Activated B cell treated with CpG ODN at 0.5 μM for 24 hours (primary cell): ENCODE measurements around the gene SPDYE16. TPM values are rescaled to one million over a fixed set of nuclear protein-coding genes. Genes with fewer than 3 reads are reported as not detected.
"Not testable (repeated sequence)": the region's sequence is repeated elsewhere in the genome, so short reads cannot be mapped to it uniquely, and the experiment has no call there.

Source experiments
- ATAC-seq: fragments of 200-7000 bp; cut with Tn5 transposase; one replicate; pipeline ENCODE4 v1.10.0; 2021; ENCODE audit warnings: low read depth, mild to moderate bottlenecking, moderate library complexity
- CTCF ChIA-PET: fragments of 350-600 bp; sonication (Branson Sonifier 250); formaldehyde crosslinking; loops from one replicate; lab custom pipeline; 2021; ENCODE audit warnings: antibody characterized with exemption; lab: Charles Lee
- POLR2A ChIA-PET: fragments of 350-600 bp; sonication (Branson Sonifier 250); formaldehyde crosslinking; loops from one replicate; lab custom pipeline; 2021; ENCODE audit warnings: antibody characterized with exemption; lab: Charles Lee
- DNase-seq: peaks from one replicate; pipeline ENCODE4 v3.0.0; 2022
- H3K27ac Mint-ChIP-seq: one replicate; pipeline ENCODE4 v1.8.0; 2020; ENCODE audit warnings: mixed read lengths
- H3K27me3 Mint-ChIP-seq: one replicate; pipeline ENCODE4 v1.8.0; 2021; ENCODE audit warnings: mixed read lengths
- H3K36me3 Mint-ChIP-seq: one replicate; pipeline ENCODE4 v1.8.0; 2021; ENCODE audit warnings: low read depth, mixed read lengths
- H3K4me1 Mint-ChIP-seq: one replicate; pipeline ENCODE4 v1.8.0; 2021; ENCODE audit warnings: mixed read lengths
- H3K4me3 Mint-ChIP-seq: one replicate; pipeline ENCODE4 v1.8.0; 2020; ENCODE audit warnings: mild to moderate bottlenecking, mixed read lengths
- H3K9me3 Mint-ChIP-seq: one replicate; pipeline ENCODE4 v1.8.0; 2020; ENCODE audit warnings: mixed read lengths
- intact Hi-C: fragments of 100-400 bp; cut with micrococcal nuclease; formaldehyde crosslinking; loops from one replicate; pipeline ENCODE4 v1.15.1; 2024
- total RNA-seq: library from RNA; stranded (reverse); gene quantifications from 2 replicates; pipeline ENCODE4 v1.2.3, GENCODE V29; 2022

The SPDYE16 gene
- total RNA-seq: 0.59 TPM in 1 of 2 replicates, not detected in the other

GRCh38 chr7:76543197-76543596 is at the start of gene SPDYE16:
Gene SPDYE16, minus strand, starts transcription at chr7:76543297. Its CDS starts 1,838 bp downstream, at chr7:76541459.
- H3K36me3 Mint-ChIP-seq, intact Hi-C loops, H3K27ac Mint-ChIP-seq, H3K9me3 Mint-ChIP-seq, H3K4me1 Mint-ChIP-seq, CTCF ChIA-PET, H3K27me3 Mint-ChIP-seq, POLR2A ChIA-PET, H3K4me3 Mint-ChIP-seq, DNase-seq, ATAC-seq: not testable (repeated sequence)

- H3K36me3 Mint-ChIP-seq, DNase-seq, H3K9me3 Mint-ChIP-seq, ATAC-seq, CTCF ChIA-PET, POLR2A ChIA-PET, intact Hi-C loops, H3K27me3 Mint-ChIP-seq, H3K27ac Mint-ChIP-seq, H3K4me3 Mint-ChIP-seq: not testable (repeated sequence)
- peaks cover 35% of the 10 kb centered on the region for H3K4me1 Mint-ChIP-seq
These were observed 49.6 kb upstream of the SPDYE16 start for GRCh38 chr7:76592694-76593093.

GRCh38 chr7:76591602-76592304 is 48.7 kb upstream of the SPDYE16 start:
- ATAC-seq: peak; percentile 89
- peaks cover 32% of the 10 kb centered on the region for H3K4me1 Mint-ChIP-seq
- intact Hi-C loops, DNase-seq, POLR2A ChIA-PET, H3K9me3 Mint-ChIP-seq, CTCF ChIA-PET, H3K27me3 Mint-ChIP-seq, H3K36me3 Mint-ChIP-seq, H3K4me3 Mint-ChIP-seq: not testable (repeated sequence)
- peak overlapping the region; percentile 12 for H3K27ac Mint-ChIP-seq

GRCh38 chr7:76591033-76591432 is 47.9 kb upstream of the SPDYE16 start:
- DNase-seq, POLR2A ChIA-PET, H3K27ac Mint-ChIP-seq, H3K9me3 Mint-ChIP-seq, H3K4me3 Mint-ChIP-seq, H3K27me3 Mint-ChIP-seq, intact Hi-C loops, CTCF ChIA-PET, ATAC-seq, H3K36me3 Mint-ChIP-seq: not testable (repeated sequence)
- H3K4me1 Mint-ChIP-seq: peaks cover 32% of the 10 kb centered on the region

- H3K36me3 Mint-ChIP-seq, intact Hi-C loops, H3K27ac Mint-ChIP-seq, DNase-seq, ATAC-seq, CTCF ChIA-PET, H3K27me3 Mint-ChIP-seq, H3K9me3 Mint-ChIP-seq, H3K4me3 Mint-ChIP-seq, POLR2A ChIA-PET: not testable (repeated sequence)
- H3K4me1 Mint-ChIP-seq: peaks cover 29% of the 10 kb centered on the region
These were observed 45.5 kb upstream of the SPDYE16 start for GRCh38 chr7:76588586-76588985.

- ATAC-seq, H3K36me3 Mint-ChIP-seq, POLR2A ChIA-PET, intact Hi-C loops, DNase-seq, H3K9me3 Mint-ChIP-seq, CTCF ChIA-PET, H3K4me3 Mint-ChIP-seq, H3K27me3 Mint-ChIP-seq, H3K27ac Mint-ChIP-seq: not testable (repeated sequence)
- H3K4me1 Mint-ChIP-seq: peaks cover 17% of the 10 kb centered on the region
These were observed 43.7 kb upstream of the SPDYE16 start for GRCh38 chr7:76586585-76587315.

GRCh38 chr7:76583636-76584281 is 40.7 kb upstream of the SPDYE16 start:
- H3K27me3 Mint-ChIP-seq, DNase-seq, H3K36me3 Mint-ChIP-seq, H3K27ac Mint-ChIP-seq, CTCF ChIA-PET, POLR2A ChIA-PET, H3K9me3 Mint-ChIP-seq, H3K4me3 Mint-ChIP-seq, intact Hi-C loops, ATAC-seq: not testable (repeated sequence)
- H3K4me1 Mint-ChIP-seq: peaks cover 12% of the 10 kb centered on the region

GRCh38 chr7:76582848-76583631 is 39.9 kb upstream of the SPDYE16 start:
- H3K9me3 Mint-ChIP-seq, H3K27me3 Mint-ChIP-seq, intact Hi-C loops, ATAC-seq, H3K4me3 Mint-ChIP-seq, H3K36me3 Mint-ChIP-seq, CTCF ChIA-PET, H3K4me1 Mint-ChIP-seq, H3K27ac Mint-ChIP-seq, DNase-seq, POLR2A ChIA-PET: not testable (repeated sequence)

- H3K9me3 Mint-ChIP-seq, H3K4me3 Mint-ChIP-seq, POLR2A ChIA-PET, intact Hi-C loops, H3K27me3 Mint-ChIP-seq, H3K27ac Mint-ChIP-seq, CTCF ChIA-PET, H3K4me1 Mint-ChIP-seq, DNase-seq, ATAC-seq: not testable (repeated sequence)
- H3K36me3 Mint-ChIP-seq: peaks cover 11% of the 10 kb centered on the region
These were observed 33.0 kb upstream of the SPDYE16 start for GRCh38 chr7:76575919-76576655.

GRCh38 chr7:76575431-76575830 is 32.3 kb upstream of the SPDYE16 start:
- H3K36me3 Mint-ChIP-seq: peaks cover 14% of the 10 kb centered on the region
- intact Hi-C loops, H3K4me1 Mint-ChIP-seq, H3K9me3 Mint-ChIP-seq, ATAC-seq, CTCF ChIA-PET, H3K4me3 Mint-ChIP-seq, POLR2A ChIA-PET, H3K27me3 Mint-ChIP-seq, DNase-seq, H3K27ac Mint-ChIP-seq: not testable (repeated sequence)

- H3K9me3 Mint-ChIP-seq, DNase-seq, H3K27ac Mint-ChIP-seq, POLR2A ChIA-PET, H3K4me3 Mint-ChIP-seq, H3K4me1 Mint-ChIP-seq, H3K27me3 Mint-ChIP-seq, intact Hi-C loops, CTCF ChIA-PET, ATAC-seq: not testable (repeated sequence)
- H3K36me3 Mint-ChIP-seq: peaks cover 21% of the 10 kb centered on the region
These were observed 29.2 kb upstream of the SPDYE16 start for GRCh38 chr7:76572296-76572695.
